ENCODE measurements around the gene GPR137B.
"Not testable (repeated sequence)": the region's sequence is repeated elsewhere in the genome, so short reads cannot be mapped to it uniquely, and the experiment has no call there.

GPR137B gene

GRCh38 chr1:236161755-236162154, 19.4 kb downstream of the GPR137B start:
- not testable (repeated sequence) for DNase-seq

- DNase-seq = no peak
Measured at GRCh38 chr1:236163463-236164153, 21.3 kb downstream of the GPR137B start.

GRCh38 chr1:236164273-236164672, 21.9 kb downstream of the GPR137B start:
- DNase-seq = no peak

- no peak for DNase-seq
Measured at GRCh38 chr1:236165238-236165981, 23.1 kb downstream of the GPR137B start.

- no peak for DNase-seq
Measured at GRCh38 chr1:236166041-236166440, 23.7 kb downstream of the GPR137B start.

GRCh38 chr1:236167154-236167553, 24.8 kb downstream of the GPR137B start:
- DNase-seq = no peak

- DNase-seq = no peak
Measured at GRCh38 chr1:236167578-236167977, 25.2 kb downstream of the GPR137B start.

- DNase-seq = no peak
Measured at GRCh38 chr1:236168716-236169429, 26.5 kb downstream of the GPR137B start.

GRCh38 chr1:236172041-236172579, 29.8 kb downstream of the GPR137B start:
- DNase-seq = no peak

GRCh38 chr1:236173174-236173767, 30.9 kb downstream of the GPR137B start:
- DNase-seq = no peak

GRCh38 chr1:236175642-236176336, 33.5 kb downstream of the GPR137B start:
- DNase-seq = no peak

- DNase-seq = no peak
Measured at GRCh38 chr1:236176337-236177336, 34.3 kb downstream of the GPR137B start.

GRCh38 chr1:236179634-236180033, 37.3 kb downstream of the GPR137B start:
- DNase-seq = no peak

GRCh38 chr1:236181059-236181458, 38.7 kb downstream of the GPR137B start:
- no peak for DNase-seq

GRCh38 chr1:236185687-236186086, 43.3 kb downstream of the GPR137B start:
- DNase-seq = no peak

- not testable (repeated sequence) for DNase-seq
Measured at GRCh38 chr1:236186471-236186870, 44.1 kb downstream of the GPR137B start.

- DNase-seq = not testable (repeated sequence)
Measured at GRCh38 chr1:236188084-236188483, 45.7 kb downstream of the GPR137B start.

GRCh38 chr1:236193184-236193583, 50.8 kb downstream of the GPR137B start:
- no peak for DNase-seq

GRCh38 chr1:236200925-236201324, 58.6 kb downstream of the GPR137B start:
- DNase-seq = no peak

- DNase-seq = no peak
Measured at GRCh38 chr1:236201786-236202185, 59.4 kb downstream of the GPR137B start.

- DNase-seq = no peak
Measured at GRCh38 chr1:236204039-236204438, 61.7 kb downstream of the GPR137B start.
